NCI-H1694 treated with DMSO at 0.1 percent for 48 hours (cell line): ENCODE measurements around the gene ZC3H14.
A peak's percentile ranks its signal among the peaks of the same experiment; 100 is the strongest.
"Not testable (repeated sequence)": the region's sequence is repeated elsewhere in the genome, so short reads cannot be mapped to it uniquely, and the experiment has no call there.

Source experiments
- DNase-seq: peaks from one replicate; lab custom pipeline; 2025; lab: John Stamatoyannopoulos, UW

The ZC3H14 gene, protein sequence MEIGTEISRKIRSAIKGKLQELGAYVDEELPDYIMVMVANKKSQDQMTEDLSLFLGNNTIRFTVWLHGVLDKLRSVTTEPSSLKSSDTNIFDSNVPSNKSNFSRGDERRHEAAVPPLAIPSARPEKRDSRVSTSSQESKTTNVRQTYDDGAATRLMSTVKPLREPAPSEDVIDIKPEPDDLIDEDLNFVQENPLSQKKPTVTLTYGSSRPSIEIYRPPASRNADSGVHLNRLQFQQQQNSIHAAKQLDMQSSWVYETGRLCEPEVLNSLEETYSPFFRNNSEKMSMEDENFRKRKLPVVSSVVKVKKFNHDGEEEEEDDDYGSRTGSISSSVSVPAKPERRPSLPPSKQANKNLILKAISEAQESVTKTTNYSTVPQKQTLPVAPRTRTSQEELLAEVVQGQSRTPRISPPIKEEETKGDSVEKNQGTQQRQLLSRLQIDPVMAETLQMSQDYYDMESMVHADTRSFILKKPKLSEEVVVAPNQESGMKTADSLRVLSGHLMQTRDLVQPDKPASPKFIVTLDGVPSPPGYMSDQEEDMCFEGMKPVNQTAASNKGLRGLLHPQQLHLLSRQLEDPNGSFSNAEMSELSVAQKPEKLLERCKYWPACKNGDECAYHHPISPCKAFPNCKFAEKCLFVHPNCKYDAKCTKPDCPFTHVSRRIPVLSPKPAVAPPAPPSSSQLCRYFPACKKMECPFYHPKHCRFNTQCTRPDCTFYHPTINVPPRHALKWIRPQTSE

DNA sequence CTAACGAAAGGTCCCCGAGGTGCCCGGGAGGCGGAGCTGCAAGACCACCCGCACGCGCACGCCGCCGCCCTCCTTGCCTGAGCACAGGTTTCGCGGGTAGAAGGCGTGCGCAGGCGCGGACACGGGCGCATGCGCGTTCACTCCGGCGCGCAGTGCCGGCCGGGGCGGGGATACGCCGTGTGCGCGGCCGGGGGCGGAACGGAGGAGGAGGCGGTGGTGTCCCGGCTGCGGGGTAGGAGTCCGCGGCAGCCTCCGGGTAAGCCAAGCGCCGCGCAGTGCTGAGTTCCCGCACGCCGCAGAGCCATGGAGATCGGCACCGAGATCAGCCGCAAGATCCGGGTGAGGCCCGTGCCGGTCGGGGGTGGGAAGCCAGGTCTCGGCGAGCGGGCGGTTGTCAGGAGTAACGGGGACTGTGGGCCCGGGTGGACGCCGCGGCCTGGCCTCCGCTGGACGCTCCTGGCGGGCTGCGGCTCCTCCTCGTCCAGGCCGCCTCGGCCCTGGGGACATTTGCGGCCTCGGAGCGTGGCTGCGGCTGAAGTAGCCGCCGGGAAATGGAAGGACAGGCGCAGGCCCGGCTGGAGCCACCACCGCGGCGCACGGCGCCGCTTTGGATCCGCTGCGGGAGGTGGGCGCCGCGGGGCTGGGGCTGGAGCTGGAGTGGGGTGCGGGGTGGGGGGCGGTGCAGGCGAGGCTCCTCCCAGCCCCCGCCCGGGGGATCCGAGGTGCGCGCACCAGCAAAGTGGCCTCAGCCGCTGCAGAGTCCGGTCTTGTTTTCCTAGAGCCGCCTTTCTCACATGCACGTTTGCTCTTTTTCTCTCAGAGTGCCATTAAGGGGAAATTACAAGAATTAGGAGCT, at the start of gene ZC3H14:
ZC3H14 (plus strand) TSS at position 207 of the 856 bp plus-strand sequence; CDS start at position 304, 97 bp downstream.
- DNase-seq, result peak; percentile 94

GRCh38 chr14:88515499-88516221, 47.2 kb upstream of the ZC3H14 start:
- no peak for DNase-seq

DNA sequence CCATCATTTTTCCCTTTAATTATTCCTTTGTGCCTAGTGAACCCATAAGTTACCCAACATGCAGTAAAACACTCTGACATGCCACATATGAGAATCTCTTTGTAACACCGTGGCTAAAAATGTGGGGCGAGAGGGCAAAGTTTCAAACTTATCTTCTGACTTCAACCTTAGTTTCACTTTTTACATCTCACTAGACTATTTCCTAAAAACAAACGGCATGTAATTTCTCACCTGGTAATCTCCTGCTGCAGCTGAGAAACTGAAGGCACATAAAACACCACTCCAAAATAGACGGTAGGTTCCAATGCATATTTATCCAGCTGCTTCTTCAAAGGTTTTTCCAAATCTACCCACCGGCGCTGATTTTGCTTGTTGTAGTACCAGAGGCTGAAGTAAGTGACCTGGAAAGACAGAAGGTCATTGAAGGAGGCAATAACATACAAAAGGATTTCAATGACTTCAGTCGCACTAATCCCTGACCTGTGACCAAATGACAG, 45.9 kb upstream of the ZC3H14 start:
- DNase-seq, result no peak

DNA sequence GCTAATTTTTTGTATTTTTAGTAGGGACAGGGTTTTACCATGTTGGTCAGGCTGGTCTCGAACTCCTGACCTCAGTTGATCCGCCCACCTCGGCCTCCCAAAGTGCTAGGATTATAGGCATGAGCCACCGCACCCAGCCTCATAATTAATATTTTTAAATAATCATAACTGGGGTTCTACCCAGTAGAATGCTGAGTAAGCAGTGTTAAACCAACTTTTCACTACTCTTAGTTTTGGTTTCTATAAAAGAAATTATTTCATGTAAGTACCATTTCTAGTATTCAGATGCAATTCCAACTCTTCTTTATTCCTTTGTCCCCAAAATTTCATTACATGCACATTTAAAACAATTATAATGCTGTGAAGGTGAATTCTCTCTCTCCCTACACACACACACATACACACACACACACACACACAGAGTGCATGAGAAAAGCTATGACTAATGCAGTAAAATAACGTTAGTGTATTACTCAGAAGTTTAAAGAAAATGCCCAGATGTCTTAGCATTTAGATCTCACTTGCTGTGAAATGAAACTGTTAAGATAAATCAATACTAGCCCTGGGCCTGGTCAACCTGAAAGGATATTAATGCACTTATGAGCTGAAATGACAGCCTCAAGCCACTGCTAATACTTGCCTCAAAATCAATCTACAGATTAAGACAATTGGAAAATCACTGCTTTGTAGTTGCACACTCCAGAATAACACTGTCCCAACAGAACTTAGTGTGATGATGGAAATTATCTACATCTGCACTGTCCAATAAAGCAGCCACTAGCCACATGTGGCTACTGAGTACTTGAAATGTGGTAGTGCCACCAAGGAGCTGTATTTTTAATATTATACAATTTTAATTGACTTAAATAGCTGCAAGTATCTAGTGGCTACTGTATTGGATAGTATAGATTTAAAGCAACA, 44.0 kb upstream of the ZC3H14 start:
- no peak for DNase-seq

DNA sequence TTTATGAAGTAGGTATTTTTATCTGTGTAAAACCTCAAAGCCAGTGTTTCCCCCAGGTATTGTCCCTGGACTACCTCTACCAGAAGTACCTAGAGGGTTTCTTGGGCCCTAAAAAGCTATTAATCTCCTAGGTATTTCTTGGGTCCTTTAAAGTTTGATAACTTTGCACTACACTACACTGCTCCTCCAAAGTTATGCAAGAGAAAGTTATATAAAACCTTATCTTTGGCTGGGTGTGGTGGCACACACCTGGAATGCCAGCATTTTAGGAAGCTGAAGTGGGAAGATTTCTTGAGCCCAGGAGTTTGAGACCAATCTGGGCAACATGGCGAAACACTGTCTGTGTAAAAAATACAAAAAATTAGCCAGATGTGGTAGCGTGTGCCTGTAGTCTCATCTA, 42.9 kb upstream of the ZC3H14 start:
- no peak for DNase-seq

DNA sequence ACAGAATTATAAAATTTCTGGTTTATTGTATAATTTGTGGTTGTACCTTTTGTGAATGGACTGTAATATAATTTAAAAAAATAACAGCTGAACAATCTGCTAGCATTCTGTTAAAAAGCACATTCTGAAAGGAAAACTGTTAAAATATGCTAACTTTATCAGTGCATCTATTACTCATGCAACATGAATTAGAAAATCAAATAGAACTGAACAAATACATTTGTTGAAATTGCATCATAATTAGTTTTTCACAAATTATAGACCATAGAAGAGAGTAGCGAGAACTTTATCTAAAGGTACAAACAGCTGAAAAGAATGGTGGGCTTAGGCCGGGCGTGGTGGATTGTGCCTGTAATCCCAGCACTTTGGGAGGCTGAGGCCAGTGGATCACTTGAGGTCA, 41.0 kb upstream of the ZC3H14 start:
- no peak for DNase-seq

DNA sequence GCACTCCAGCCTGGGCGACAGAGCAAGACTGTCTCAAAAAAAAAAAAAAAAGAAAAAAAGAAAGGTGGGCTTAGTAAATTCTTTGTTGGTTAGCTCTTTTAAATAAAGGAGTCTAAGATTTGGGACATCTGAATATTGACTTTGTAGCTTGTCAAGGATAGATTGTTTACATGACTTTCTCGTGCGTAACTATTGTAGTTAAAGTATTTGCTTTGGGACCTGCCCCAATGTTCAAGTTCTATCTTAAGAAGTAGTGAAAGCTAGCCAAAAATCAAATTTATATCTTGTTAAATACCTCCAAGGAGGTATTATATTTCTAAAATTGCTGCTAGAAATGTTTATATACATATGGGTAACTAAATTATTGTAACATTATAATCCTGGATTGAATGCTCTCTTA, 40.4 kb upstream of the ZC3H14 start:
- DNase-seq, result no peak

DNA sequence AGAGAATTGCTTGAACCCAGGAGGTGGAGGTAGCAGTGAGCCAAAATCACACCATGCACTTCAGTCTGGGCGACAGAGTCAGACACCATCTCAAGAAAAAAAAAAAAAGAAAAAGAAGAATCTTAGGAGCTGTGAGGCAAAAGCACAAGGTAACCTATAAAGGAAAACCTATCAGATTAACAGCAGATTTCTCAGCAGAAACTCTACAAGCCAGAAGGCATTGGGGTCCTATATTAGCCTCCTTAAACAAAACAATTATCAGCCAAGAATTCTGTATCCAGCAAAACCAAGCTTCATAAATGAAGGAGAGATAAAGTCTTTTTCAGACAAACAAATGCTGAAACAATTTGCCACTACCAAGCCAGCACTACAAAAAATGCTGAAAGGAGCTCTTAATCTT, 32.9 kb upstream of the ZC3H14 start:
- DNase-seq, result not testable (repeated sequence)

GRCh38 chr14:88533064-88533602, 29.7 kb upstream of the ZC3H14 start:
- no peak for DNase-seq

GRCh38 chr14:88535149-88535548, 27.7 kb upstream of the ZC3H14 start:
- DNase-seq, result no peak

DNA sequence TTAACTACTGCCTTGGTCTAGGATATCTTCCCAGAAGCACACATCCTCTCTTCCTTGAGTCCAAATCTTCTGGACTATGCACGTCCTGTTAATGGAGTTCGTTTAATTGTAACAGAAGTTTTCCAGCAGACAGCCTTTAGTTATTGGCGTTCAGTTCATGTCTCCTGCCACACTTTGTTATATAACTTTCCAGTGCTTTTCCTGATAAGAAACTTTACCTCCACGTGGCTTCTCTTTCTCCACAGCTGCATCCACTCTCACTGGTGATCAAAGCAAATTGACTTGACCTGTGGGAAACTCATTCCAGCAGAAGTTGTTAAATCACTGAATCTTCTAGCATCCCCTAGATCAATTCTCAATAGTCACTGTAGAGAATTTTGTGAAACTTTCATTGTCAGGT, 27.0 kb upstream of the ZC3H14 start:
- DNase-seq, result no peak

- no peak for DNase-seq
These were observed 21.5 kb upstream of the ZC3H14 start for GRCh38 chr14:88541324-88541723.

- DNase-seq, result no peak
These were observed 19.7 kb upstream of the ZC3H14 start for GRCh38 chr14:88542857-88543795.

DNA sequence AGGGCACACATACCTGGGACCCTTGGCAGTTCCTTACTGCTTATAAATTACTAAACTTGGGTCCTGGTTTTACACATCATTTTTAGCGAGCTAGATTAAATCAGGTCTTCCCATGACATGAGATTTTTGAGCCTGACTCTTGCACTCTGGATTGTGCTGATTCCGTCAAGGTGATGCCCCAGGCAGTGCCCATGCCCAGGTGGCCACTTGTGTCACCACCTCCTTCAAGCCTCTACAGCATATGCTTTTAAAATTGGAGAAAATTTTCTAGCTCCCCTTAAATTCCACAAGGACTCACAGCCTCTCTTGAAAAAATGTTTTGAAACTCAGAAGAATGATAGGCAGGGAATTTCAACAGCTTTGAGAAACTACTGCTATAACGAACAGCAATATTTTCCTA, 17.6 kb upstream of the ZC3H14 start:
- DNase-seq, result no peak

GRCh38 chr14:88546621-88547385, 16.0 kb upstream of the ZC3H14 start:
- DNase-seq, result no peak

DNA sequence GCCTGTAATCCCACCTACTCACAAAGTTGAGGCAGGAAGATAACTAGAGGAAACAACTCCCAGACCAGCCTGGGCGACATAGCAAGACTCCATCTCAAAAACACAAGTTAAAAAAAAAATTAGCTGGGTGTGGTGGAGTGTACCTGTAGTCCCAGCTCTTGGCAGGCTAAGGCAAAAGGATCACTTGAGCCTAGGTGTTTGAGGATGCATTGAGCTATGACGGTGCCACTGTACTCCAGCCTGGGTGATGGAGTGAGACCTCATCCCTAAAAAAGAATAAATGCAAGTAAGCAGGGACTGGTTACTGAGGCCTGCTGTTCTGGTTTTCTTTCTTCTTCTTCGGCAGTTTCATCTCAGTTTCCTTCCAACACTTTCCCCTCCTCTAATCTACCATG, 15.5 kb upstream of the ZC3H14 start:
- no peak for DNase-seq

- no peak for DNase-seq
These were observed 12.8 kb upstream of the ZC3H14 start for GRCh38 chr14:88550078-88550477.
